Neural progenitor cell (in vitro differentiated cells): ENCODE data around the gene RPS6KA2.

Source experiments
- CTCF ChIP-seq: fragments of 200-600 bp; sonication (generic); IDR thresholded peaks from 2 replicates; pipeline ENCODE4 v1.5.1; 2017; ENCODE audit warnings: antibody characterized with exemption, mild to moderate bottlenecking
- EZH2 ChIP-seq: fragments of 200-600 bp; sonication (generic); IDR thresholded peaks from 2 replicates; pipeline ENCODE4 v1.6.1; 2017; ENCODE audit warnings: antibody characterized with exemption, mild to moderate bottlenecking, moderate library complexity

DNA sequence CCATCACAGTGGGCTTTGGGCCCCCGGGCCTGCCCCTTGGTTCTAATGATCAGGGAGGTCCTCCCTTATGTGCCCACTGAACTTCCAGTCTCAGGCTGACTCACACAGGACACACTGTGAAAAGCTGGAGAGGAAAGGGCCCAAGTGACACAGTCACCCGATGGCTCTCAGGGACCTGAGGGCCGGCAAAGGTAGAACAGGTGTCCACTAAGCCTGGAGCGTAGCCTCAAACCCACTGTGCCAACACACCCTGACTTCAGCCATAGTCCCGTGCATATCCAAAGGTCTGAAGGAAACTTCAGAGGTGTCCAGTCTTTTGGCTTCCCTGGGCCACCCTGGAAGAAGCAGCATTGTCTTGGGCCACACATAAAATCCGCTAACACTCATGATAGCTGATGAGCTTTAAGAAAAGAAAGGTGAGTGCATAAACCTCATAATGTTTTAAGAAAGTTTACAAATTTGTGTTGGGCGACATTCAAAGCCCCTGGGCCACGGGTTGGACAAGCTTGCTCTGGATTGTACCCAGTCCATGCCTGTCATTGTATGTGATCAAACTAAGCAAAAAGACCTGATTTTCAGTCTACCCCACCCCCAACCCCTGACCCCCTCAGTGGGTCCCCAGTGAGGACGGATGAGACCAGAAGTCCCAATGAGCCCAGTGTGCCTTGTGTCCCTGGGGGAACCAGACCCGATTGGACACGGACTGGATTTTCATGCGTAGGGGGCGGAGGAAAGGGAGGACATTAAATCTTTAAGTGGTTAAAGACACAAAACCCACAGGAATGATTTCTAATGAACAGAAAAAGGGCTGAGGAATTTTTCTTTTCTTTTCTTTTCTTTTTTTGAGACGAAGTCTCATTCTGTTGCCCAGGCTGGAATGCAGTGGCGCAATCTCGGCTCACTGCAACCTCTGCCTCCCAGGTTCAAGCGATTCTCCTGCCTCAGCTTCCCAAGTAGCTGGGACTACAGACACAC lies 46.7 kb downstream of the RPS6KA2 start:
- TF ChIP-seq CTCF, result no peak
- TF ChIP-seq EZH2, result no peak
